Glomerular visceral epithelial cell (primary cell): Measurements from ENCODE around the gene BRSK2.

Experiments
- DNase-seq: peaks from one replicate; pipeline ENCODE4 v3.0.0-alpha.2; 2016; ENCODE audit errors: extremely low spot score

BRSK2 gene

DNA sequence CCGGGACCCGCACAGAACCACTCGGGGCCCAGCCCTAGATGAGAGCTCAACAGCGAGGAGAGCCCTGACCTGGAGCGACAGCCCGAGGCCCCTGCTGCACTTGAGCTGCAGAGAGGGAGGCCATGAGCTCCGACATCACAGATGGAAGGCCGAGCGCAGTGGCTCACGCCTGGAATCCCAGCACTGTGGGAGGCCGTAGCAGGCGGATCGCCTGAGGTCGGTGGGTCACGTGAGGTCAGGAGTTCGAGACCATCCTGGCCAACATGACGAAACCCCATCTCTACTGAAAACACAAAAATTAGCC lies 13.8 kb upstream of the BRSK2 start:
- no peak for DNase-seq

DNA sequence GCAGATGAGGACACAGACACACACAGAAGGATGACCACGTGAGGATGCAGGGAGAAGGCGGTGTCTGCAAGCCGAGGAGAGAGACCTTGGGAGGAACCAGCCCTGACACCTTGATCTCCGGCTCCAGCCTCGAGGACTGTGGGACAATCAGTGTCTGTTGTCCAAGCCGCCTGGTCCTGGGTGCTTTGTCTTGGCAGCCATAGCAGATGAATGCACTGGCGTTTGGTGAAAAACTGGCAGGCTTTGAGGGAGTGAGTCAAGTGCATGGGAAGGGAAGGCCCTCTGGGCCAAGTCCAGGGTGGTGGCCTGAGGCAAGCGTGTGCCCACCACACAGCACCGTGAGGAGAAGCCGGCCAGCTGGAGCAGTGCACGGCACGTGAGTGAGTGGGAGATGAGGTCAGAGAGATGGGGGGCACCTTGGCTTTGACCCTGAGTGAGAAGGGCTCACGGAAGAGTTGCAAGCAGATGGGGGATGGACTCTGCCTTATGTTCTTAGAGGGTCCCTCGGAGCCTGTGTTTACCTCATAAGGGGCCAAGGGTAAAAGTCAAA lies 12.4 kb upstream of the BRSK2 start:
- DNase-seq = no peak

DNA sequence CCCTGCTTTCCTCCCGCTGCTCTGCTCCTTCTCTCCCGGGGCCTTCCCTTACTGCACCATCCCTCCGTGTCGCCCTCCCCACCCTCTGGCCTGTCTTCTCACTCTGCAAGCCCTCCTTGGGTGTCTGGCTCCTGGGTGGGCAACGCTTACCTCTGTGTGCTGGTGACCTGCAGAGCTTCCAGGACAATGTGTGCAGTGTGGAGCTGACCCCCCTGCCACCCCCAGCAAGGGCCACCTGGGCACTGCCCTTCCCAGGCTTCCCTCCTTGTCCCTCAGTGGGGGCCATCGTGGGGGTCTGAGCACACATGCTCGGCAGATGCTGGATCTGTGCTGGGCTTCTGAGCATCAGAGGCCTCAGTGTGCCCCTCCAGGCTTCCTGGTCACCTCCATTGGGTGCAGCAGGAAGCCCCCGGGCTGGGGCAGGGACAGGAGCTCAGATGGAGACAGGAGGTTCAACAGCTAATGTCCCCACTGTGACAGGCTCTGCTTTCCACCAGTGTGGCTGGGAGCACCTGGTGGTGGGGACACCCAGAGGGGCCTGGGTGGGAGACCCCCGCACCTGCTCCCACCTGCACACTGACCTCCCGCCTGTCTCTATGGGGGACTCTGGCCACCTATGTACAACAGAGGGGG lies 7.8 kb upstream of the BRSK2 start:
- DNase-seq = no peak

DNA sequence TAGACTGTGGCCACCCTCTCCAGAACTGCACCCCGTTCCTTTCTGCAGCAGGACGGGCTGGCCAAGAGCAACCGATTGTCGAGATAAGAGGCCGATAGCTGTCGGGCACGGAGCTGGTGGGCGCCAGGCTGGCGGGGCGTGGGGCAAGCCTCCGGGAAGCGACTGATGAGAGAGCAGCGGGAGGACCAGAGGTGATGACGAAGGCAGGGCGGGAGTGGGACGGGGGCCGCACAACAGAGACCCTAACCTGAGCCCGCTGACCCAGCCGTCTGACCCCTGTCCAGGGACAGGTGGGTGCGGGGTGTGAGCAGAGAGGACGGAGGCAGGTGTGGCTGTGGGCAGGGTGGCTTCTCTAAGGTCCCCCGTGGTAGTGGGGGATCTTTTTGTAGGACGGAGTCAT lies 7.3 kb upstream of the BRSK2 start:
- no peak for DNase-seq

DNA sequence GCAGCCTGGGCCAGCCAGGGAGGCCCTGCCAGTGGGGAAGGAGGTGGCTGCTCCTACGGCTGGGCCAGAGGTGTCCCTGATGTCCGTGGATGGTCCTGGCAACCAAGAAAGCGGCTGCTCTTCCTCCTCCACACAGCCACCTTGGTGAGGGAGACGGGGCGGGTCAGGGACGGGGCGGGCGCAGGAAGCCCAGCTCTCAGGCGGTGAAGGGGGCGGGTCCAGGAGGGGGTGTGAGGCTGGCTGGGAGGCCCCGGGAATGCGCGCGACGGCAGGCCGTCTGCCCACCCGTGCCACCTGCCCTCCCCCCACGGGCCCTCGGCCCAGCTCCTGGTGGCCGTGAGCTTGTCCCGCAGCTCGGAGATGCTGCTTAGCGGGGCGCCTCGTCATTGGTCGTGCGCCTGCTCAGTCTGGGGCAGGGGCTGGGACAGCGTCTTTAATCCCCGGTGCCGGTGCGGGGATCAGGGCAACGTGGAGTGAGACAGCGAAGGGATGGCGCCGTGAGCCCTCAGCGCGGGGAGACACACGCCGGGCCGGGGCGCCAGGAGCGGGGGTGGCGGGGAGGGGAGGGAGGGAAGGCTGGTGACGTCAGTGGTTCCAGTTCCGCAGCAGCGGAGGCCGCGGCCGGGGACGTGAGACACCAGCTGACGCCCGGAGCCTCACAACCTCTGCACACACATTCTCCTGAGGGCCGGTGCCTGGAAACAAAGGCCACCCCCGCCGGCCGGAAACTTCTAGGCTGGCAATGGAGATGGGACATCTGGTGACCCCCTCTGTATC lies 6.7 kb upstream of the BRSK2 start:
- peak; percentile 62 for DNase-seq

DNA sequence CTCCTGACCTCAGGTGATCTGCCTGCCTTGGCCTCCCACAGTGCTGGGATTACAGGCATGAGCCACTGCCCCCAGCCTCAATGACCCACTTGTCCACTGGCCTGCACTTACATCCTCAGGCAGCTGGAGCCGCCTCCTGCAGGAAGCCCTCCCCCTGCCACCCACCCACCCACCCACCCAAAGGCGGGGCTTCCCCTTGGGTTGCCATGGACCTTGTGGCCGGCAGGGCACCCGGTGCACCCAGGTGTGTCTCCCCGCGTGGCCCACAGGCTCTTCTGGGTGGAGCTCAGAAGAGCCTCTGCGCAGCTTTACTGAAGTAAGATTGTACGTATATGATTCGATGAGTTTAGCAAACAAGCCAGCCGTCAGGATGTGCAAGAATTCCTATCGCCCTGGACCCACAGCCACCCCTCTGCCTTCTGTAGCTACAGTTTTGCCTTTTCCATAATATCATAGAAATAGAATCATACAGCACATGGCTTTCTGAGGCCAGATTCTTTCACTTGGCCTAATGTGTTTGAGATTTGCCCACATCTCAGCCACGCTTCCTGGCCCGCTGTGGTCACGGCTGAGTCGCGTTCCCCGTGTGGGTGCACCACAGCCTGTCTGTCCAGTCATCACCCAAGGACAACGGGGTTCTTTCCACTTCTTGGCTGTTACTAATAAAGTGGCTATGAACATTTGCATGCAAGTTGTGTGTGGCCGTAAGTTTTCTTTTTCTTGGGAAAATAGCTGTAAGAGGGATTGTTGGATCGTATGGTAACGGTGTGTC lies 5.3 kb upstream of the BRSK2 start:
- peak; percentile 25 for DNase-seq

DNA sequence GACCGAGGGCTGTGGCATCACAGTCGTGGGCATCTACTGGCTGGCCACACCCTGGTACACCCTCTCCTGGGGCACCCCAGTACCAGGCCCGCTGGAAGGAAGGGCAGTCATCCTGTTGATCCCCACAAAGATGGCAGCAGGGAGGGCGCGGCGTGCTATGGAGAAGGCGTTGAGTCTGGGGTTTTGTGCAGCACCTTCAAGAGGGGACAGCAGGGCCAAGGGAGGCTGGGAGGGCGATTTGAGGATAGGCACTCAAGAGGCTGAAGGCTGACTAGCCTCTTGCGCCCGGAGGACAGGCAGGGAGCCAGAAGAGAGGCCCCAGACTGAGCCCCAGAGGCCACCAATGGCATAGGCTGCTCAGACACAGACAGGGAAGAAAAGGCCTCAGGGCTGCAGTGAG lies 2.2 kb upstream of the BRSK2 start:
- DNase-seq = no peak

DNA sequence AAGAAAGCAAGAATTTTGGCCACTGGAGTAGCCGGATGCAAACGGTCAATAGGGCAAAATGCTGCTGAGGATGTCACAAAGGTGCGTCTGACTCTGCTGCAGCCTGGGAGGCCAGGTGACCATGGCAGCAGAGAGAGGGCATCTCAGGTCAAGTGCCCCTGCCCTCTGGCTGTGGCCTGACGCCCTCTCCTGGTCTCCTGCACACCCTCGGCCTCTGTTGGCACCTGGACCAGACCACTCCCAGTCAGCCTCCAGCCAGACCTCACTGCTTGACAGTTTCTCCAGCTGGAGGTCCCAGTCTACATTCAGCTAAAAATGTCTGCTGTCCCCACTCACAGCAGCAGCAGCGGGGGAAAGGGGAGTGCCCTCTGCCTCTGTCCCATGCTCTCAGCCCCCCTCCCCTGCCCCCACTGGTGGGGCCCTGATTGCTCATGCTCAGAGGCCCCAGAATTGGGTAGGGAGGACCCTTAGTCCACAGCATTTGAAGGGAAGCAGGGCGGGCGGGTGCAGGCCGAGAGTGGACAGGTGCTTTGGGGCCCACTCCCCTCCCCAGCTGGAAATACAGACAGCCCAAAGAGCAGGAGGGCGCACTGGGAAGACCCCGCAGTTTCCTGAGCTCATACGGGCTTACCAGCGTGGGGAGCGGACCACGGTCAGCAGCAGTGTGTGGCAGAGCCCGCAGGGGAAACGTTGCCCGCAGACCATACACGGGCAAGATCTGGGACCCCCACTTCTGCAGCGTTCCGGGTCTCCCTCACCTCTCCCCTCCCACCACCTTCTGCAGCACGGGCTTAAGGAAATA lies 1.6 kb upstream of the BRSK2 start:
- no peak for DNase-seq

DNA sequence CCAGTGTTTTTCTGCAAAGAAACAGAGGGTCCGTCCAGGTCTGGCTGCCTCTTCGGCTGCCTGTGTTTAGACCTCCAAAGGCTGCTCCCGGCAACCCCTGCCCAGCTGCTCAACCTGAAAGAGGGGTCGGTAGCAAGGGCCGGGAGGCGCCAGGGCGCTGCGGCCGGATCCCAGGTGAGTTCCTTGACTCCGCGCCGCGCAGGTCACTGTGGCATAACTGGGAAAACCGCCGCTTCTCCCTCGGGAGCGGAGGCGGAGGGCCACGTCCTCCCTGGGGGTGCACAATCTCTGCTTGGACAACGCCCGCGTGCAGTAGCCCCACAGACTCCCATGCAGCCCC lies 1.0 kb upstream of the BRSK2 start:
- DNase-seq = no peak

DNA sequence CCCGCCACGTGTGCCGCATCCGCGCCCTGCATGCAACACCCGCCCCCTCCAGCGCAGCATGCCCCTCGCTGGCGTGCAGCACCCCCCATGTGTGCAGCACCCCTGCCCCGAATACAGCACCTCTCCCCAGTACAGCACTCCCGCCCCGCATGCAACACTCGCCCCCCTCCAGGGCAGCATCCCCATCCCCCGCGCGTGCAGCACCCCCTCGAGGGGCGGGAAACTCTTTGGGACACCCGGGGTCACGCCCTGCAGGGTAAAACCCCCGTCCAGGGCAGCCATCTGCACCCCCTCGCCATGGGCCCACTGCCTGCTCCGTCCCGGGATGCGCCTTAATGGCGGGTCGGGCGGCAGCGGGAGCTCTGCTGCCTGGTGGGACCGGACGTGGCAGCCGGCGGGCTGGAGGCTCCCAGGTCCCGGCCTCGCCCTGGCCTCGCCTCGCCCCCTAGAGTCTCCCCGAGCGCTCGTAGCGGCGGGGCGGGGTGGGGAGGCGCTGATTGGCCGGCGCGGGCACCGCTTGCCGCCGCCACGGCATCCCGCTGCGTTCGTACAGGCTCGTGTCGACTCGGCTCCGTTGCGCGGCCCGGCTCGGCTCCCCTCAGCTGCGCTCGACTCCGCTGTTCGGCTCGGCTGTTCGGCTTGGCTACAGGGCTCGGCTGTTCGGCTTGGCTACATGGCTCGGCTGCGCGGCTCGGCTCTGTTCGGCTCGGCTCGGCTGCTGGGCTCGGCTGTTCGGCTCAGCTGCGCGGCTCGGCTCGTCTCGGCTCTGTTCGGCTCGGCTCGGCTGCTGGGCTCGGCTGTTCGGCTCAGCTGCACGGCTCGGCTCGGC lies 417 bp upstream of the BRSK2 start:
- peak; percentile 96 for DNase-seq

DNA sequence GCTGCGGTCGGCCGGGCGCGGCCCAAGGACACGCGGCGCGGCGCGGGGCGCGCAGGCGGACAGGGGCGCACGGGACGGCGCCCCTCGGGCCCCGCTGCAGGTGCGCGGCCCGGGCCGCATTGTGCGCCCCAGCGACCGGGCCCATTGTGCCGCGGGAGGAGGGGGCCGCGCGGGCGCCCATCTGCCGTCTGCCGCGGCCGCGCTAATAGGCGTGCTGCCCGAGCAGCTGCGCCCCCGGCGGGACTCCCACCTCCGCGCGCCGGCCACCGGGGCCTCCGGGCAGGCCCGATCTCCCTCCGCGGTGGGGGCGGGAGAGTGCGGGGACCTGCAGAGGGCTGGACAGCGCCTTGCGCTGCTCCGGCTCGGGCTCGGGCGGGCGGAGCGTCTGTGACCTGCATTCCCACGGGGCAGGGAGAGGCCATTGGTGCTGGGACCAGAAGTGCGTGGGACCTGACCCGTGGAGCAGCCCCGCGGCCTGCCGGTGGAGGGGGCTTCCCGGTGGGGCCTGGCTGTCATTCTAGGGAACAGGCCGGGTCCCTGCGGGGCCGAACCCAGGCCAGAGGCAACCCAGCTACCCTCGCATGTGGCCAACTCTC lies 933 bp downstream of the BRSK2 start:
- no peak for DNase-seq

DNA sequence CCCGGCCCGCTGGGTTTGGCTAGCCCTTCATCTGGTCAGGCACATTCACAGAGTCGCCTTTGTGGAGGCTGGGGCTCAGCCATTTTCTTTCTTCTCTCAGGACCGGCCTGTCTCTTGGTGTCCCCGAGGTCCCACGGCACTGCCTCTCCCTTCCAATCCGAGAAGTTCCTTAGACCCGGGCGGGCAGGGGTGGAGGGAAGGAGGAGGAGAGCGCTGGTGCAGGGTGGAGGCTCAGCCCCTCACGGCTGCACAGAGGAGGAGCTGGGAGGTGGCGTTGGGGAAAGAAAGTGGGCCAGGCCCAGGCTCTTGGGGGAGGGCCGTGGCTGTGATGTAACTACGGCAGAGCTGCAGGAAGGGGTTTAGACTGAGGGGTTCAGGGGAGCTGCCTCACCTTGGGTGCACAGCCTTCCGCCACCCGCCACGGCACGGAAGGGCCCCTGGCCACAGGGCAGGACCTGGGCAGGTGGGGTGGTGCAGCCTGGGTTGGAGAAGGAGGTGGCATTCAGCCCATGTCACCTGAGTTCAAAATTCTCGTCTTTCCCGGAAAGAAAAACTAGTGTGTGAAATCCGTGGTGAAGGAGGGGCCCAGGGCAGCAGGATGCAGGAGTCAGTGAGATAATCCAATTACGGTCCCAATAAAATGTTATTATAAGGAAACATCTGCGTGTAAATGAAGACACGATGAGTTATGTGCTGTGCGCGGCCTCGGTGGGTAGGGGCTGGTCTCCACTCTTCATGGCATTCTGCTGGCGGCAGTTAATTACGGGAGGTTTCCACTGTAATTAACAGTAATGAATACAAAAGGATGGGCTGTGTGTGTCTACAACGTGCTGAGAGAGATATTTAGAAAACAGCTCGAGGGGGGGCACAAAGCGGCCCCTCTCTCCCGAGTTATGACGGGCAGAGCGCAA lies 1.7 kb downstream of the BRSK2 start:
- DNase-seq = no peak

DNA sequence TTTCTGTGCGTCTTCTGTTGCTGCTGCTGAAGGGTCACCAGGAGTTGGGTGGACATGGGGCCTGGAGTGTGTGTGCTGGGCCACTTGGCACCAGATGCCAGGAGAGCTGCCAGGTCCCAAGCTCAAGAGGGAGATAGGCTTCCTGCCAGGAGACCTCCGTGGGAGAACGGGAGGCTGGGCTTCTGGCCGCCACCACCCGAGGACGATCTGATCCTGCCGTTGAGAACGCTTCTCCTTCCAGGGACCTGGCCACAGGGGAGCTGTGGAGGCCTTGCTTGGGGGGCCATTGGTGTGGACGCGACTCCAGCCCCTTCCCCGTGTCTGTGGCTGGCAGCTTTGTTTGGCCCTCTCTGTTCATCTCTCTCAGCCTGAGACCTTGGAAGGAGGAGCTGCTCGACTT lies 2.4 kb downstream of the BRSK2 start:
- no peak for DNase-seq

DNA sequence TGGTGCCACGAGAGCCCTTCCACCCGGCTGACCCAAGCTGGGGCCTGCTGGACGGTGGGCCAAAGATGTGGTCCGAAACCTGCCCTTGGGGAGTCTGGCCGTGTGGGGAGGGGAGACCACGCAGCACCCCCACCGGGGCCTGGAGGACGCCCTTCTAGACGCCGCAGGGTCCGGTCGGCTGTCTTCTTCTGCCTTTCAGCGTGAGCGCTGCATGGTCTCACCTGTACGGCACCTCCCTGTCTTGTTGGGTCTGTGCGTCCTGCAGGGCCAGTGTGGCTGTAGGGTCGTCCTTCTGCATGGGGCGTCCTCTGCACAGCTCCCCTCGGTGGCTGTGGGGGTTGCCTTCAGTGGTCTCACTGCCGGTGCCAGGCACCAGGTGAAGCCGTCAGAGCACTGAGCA lies 2.8 kb downstream of the BRSK2 start:
- no peak for DNase-seq

DNA sequence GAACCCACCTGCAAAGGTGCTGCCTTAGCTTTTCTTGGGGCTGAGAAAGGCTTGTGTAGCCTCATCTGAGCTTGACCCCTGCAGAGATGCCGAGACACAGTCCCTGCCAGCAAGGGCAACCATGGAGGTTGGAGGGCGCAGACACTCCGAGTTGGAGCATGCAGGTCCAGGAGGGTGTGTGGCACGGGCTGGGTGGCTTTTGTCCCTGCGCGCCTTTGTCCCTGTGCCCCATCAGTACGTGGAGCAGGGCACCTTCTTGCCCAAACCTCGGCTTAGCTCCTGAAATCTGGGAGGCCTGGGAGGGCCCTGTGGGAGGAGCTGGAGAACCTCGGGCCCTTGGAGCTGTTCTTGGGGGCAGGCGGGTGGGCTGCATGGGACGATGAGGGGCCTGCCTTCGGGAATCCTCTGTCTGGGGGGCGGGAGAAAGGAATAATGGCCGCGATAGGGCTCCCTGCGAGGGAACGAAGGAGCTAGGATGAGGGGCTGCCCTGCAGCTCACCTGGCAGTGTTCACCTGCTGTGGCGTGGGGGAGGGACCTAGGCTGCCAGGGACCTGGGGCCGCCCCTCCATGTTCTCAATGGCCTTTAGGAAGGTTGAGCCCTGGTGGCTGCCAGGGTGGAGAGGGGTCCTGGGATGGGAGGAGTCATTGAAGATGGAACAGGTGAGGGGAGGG lies 3.4 kb downstream of the BRSK2 start:
- no peak for DNase-seq

DNA sequence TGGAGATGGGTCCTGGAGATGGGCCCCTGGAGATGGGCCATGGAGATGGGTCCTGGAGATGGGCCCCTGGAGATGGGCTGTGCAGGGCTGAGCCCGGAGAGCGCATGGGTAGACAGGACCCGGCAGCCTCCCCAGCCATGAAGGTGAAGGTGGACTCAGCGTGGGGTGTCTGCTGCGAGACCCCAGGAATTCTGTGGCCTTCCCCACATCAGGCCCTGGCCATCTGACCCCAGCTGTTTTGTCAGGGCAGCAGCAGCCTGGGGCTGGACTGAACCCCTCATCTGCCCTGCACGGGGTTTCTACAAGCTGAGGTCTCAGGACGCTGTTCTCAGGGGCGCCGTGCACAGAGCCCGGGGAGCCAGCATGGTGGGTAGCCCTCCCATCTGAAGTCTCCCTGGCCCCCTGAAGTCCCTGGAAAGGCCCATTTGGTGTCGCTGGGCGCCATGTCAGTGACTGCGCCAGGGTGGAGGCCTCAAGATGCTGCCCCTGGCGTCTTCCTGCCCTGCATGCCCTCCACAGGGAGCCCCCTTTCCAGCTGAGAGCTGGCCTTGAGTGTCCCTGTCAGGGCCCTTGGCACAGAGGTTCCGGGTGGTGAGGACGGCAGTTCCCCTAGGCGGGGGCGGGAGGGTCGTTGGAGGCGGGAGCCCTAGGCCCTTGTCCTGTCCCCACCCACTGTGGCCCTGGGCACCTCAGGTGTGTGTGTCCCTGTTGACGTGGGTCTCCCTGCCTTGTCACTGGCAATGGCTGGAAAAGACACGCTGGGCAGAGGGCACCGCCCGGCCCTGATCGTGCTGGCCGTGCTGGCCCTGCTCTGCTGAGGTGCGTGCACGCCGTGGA lies 5.4 kb downstream of the BRSK2 start:
- DNase-seq = no peak

DNA sequence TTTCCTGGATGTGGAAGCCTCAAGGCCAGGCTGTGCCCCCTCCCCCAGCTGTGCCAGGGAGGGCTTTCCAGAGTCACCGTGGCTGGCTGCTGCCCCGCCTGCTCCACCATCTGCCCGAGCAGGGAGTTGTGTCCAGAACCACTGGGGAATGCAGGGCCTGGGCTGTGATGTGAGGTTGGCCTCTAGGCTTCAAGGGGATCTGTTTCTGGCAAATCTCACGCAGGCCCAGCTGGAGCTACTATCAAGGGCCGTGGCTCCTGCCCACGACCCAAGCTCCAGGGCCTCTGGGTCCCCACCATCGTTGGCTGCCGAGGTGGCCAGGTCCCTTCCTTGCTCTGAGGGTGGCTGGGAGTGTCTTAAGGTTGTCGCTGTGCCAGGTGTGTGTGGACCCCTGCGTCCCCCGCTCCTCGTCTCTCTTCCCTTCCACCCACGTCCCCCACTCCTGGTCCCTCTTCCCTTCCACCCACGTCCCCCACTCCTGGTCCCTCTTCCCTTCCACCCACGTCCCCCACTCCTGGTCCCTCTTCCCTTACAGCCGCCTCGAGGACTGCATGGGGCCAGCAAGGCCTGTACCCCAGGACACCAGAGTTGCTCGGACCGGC lies 6.1 kb downstream of the BRSK2 start:
- no peak for DNase-seq

DNA sequence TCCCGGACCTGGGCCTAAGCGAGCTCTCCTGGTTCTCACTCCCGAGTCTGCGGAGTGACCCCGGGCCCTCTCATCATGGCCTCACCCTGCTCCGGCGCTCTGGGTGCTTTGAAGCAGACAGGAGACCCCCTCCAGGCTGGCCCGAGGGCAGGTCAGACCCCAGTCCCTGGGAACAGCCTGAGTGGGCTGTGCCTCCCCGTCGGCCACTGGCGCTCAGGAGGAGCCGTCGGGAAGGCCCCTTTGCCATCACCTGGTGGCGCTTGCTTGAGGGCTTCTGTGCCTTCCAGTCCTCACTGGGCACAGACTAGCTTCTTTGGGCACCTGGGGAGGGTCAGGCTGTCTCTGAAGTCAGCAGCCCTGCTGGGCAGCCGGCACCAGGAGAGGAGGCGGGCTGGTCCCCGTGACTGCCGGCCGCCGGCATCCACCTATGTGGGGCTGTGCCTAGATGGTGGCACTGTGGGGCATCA lies 6.7 kb downstream of the BRSK2 start:
- no peak for DNase-seq
